KMS-11 (cell line): Measurements from ENCODE around the gene CSF2RB.

Experiments
- H2AFZ ChIP-seq: fragments of 200-600 bp; sonication (generic); 2 replicates; pipeline ENCODE4 v1.6.1; 2016; ENCODE audit warnings: antibody characterized with exemption, mixed run types, low read depth
- H3K27ac ChIP-seq: fragments of 200-600 bp; sonication (generic); 2 replicates; pipeline ENCODE4 v1.6.1; 2016; ENCODE audit warnings: mild to moderate bottlenecking, mixed run types
- H3K27me3 ChIP-seq: fragments of 200-600 bp; sonication (generic); 2 replicates; pipeline ENCODE4 v1.6.1; 2017; ENCODE audit warnings: mild to moderate bottlenecking, low read depth, mixed run types, moderate library complexity; ENCODE audit not compliant: insufficient read depth
- H3K36me3 ChIP-seq: fragments of 200-600 bp; sonication (generic); 2 replicates; pipeline ENCODE4 v1.6.1; 2017; ENCODE audit warnings: mild to moderate bottlenecking, mixed run types; ENCODE audit not compliant: insufficient read depth
- H3K4me1 ChIP-seq: fragments of 200-600 bp; sonication (generic); 2 replicates; pipeline ENCODE4 v1.6.1; 2016; ENCODE audit warnings: mild to moderate bottlenecking, low read depth, mixed run types; ENCODE audit not compliant: poor library complexity, severe bottlenecking
- H3K4me2 ChIP-seq: fragments of 200-600 bp; sonication (generic); 2 replicates; pipeline ENCODE4 v1.7.0; 2016; ENCODE audit warnings: mild to moderate bottlenecking, mixed run types
- H3K4me3 ChIP-seq: fragments of 200-600 bp; sonication (generic); IDR thresholded peaks from 2 replicates; pipeline ENCODE4 v1.6.1; 2017; ENCODE audit warnings: low read depth, low read length, mixed read lengths; ENCODE audit not compliant: insufficient read depth
- H3K79me2 ChIP-seq: fragments of 200-600 bp; sonication (generic); 2 replicates; pipeline ENCODE4 v1.6.1; 2016; ENCODE audit warnings: low read depth, mixed run types; ENCODE audit not compliant: insufficient read depth
- H3K9ac ChIP-seq: fragments of 200-600 bp; sonication (generic); 2 replicates; pipeline ENCODE4 v1.6.1; 2016; ENCODE audit warnings: mild to moderate bottlenecking, mixed run types
- H4K20me1 ChIP-seq: fragments of 200-600 bp; sonication (generic); 2 replicates; pipeline ENCODE4 v1.6.1; 2016; ENCODE audit warnings: mild to moderate bottlenecking, mixed run types; ENCODE audit not compliant: insufficient read depth
- CTCF ChIP-seq: fragments of 200-600 bp; sonication (generic); conservative IDR thresholded peaks from 2 replicates; pipeline ENCODE4 v1.6.1; 2017; ENCODE audit warnings: low read depth, mild to moderate bottlenecking, antibody characterized with exemption, low read length, moderate library complexity, mixed read lengths

CSF2RB gene

GRCh38 chr22:36874736-36875135, 38.7 kb upstream of the CSF2RB start:
- H3K4me2 ChIP-seq, result no peak overlapping the region
- H3K4me3 ChIP-seq, result no peak overlapping the region
- H3K9ac ChIP-seq, result no peak overlapping the region
- H4K20me1 ChIP-seq, result no peaks in the 10 kb centered on the region
- peaks cover 10% of the 10 kb centered on the region for H3K4me1 ChIP-seq
- H3K27ac ChIP-seq, result no peak overlapping the region
- H2AFZ ChIP-seq, result no peak overlapping the region
- no peaks in the 10 kb centered on the region for H3K36me3 ChIP-seq
- H3K27me3 ChIP-seq, result peaks cover 7% of the 10 kb centered on the region; the same call in 1 of the 2 replicates
- no peaks in the 10 kb centered on the region for H3K79me2 ChIP-seq
- no peak for TF ChIP-seq CTCF

GRCh38 chr22:36875741-36876140, 37.7 kb upstream of the CSF2RB start:
- no peak overlapping the region for H3K27ac ChIP-seq
- H3K4me1 ChIP-seq, result peaks cover 10% of the 10 kb centered on the region
- no peaks in the 10 kb centered on the region for H3K79me2 ChIP-seq
- no peak overlapping the region for H3K4me2 ChIP-seq
- no peaks in the 10 kb centered on the region for H4K20me1 ChIP-seq
- no peak overlapping the region for H3K9ac ChIP-seq
- H3K27me3 ChIP-seq, result 0 out of 2 replicates have a peak, but pooled peaks cover 7% of the 10 kb centered on the region
- TF ChIP-seq CTCF, result no peak
- no peak overlapping the region for H3K4me3 ChIP-seq
- no peaks in the 10 kb centered on the region for H3K36me3 ChIP-seq
- H2AFZ ChIP-seq, result no peak overlapping the region

GRCh38 chr22:36879775-36880174, 33.7 kb upstream of the CSF2RB start:
- no peak for TF ChIP-seq CTCF

GRCh38 chr22:36881504-36882245, 31.8 kb upstream of the CSF2RB start:
- Histone ChIP-seq H3K27ac (no peak overlapping the region), H3K4me1 (no peaks in the 10 kb centered on the region), H3K9ac (no peak overlapping the region), H3K4me2 (no peak overlapping the region), H3K36me3 (no peaks in the 10 kb centered on the region), H3K79me2 (no peaks in the 10 kb centered on the region), H3K4me3 (no peak overlapping the region), H3K27me3 (peaks cover 2% of the 10 kb centered on the region; the same call in 1 of the 2 replicates), H4K20me1 (no peaks in the 10 kb centered on the region), H2AFZ (no peak overlapping the region)
- TF ChIP-seq CTCF, result no peak

More at GRCh38 chr22:36879775-36880174, 33.7 kb upstream of the CSF2RB start:
- H3K4me1 ChIP-seq, result no peaks in the 10 kb centered on the region
- H3K36me3 ChIP-seq, result no peaks in the 10 kb centered on the region
- H3K27ac ChIP-seq, result no peak overlapping the region
- no peak overlapping the region for H3K4me3 ChIP-seq
- no peak overlapping the region for H3K4me2 ChIP-seq
- 0 out of 2 replicates have a peak, but pooled peaks cover 7% of the 10 kb centered on the region for H3K27me3 ChIP-seq
- no peaks in the 10 kb centered on the region for H4K20me1 ChIP-seq
- no peak overlapping the region for H3K9ac ChIP-seq
- H2AFZ ChIP-seq, result no peak overlapping the region
- no peaks in the 10 kb centered on the region for H3K79me2 ChIP-seq
